ENCODE results near the gene HSD11B2.

HSD11B2 gene

GRCh38 chr16:67435758-67436164, 4.8 kb downstream of the HSD11B2 start:
- no peak for DNase-seq (ENCODE audit: low read depth)
- no peak overlapping the region for H3K4me3 ChIP-seq (ENCODE audit: control insufficient read depth, low read depth, low read length)
- no peak for TF ChIP-seq CTCF (conservative IDR thresholded peaks at IDR 0.05; ENCODE audit: control insufficient read depth, insufficient read depth, low read depth, low read length)

- TF ChIP-seq CTCF (conservative IDR thresholded peaks at IDR 0.05; ENCODE audit: control insufficient read depth, insufficient read depth, low read depth, low read length): no peak
- DNase-seq (ENCODE audit: low read depth): no peak
- H3K4me3 ChIP-seq (ENCODE audit: control insufficient read depth, low read depth, low read length): no peak overlapping the region
These were observed 5.8 kb downstream of the HSD11B2 start for GRCh38 chr16:67436640-67437193.

- no peak for TF ChIP-seq CTCF (conservative IDR thresholded peaks at IDR 0.05; ENCODE audit: control insufficient read depth, insufficient read depth, low read depth, low read length)
- no peak overlapping the region for H3K4me3 ChIP-seq (ENCODE audit: control insufficient read depth, low read depth, low read length)
- no peak for DNase-seq (ENCODE audit: low read depth)
These were observed 6.6 kb downstream of the HSD11B2 start for GRCh38 chr16:67437513-67437912.

- no peak overlapping the region for H3K4me3 ChIP-seq (ENCODE audit: control insufficient read depth, low read depth, low read length)
- no peak for DNase-seq (ENCODE audit: low read depth)
These were observed 7.3 kb downstream of the HSD11B2 start for GRCh38 chr16:67438098-67438791.

GRCh38 chr16:67438824-67439393, 8.0 kb downstream of the HSD11B2 start:
- H3K4me3 ChIP-seq (ENCODE audit: control insufficient read depth, low read depth, low read length): no peak overlapping the region
- no peak for TF ChIP-seq CTCF (conservative IDR thresholded peaks at IDR 0.05; ENCODE audit: control insufficient read depth, insufficient read depth, low read depth, low read length)
- DNase-seq (ENCODE audit: low read depth): no peak

More at GRCh38 chr16:67438098-67438791, 7.3 kb downstream of the HSD11B2 start:
- TF ChIP-seq CTCF (conservative IDR thresholded peaks at IDR 0.05; ENCODE audit: control insufficient read depth, insufficient read depth, low read depth, low read length): no peak

GRCh38 chr16:67441271-67441753, 10.4 kb downstream of the HSD11B2 start:
- TF ChIP-seq CTCF (conservative IDR thresholded peaks at IDR 0.05; ENCODE audit: control insufficient read depth, insufficient read depth, low read depth, low read length): no peak
- H3K4me3 ChIP-seq (ENCODE audit: control insufficient read depth, low read depth, low read length): no peak overlapping the region
- DNase-seq (ENCODE audit: low read depth): no peak
